B cell (primary cell): Measurements from ENCODE around the gene FGFR3. TPM values are rescaled to one million over a fixed set of nuclear protein-coding genes. Genes with fewer than 3 reads are reported as not detected.

Source experiments
- ATAC-seq: fragments of 200-7000 bp; cut with Tn5 transposase; one replicate; pipeline ENCODE4 v1.10.0; 2021; ENCODE audit warnings: low read depth, mild to moderate bottlenecking, moderate number of reproducible peaks, moderate library complexity
- CTCF ChIA-PET: fragments of 350-600 bp; sonication (Branson Sonifier 250); formaldehyde crosslinking; loops from one replicate; lab custom pipeline; 2021; ENCODE audit warnings: antibody characterized with exemption, inconsistent platforms; lab: Charles Lee
- POLR2A ChIA-PET: fragments of 350-600 bp; sonication (Branson Sonifier 250); formaldehyde crosslinking; loops from one replicate; lab custom pipeline; 2021; ENCODE audit warnings: antibody characterized with exemption; lab: Charles Lee
- DNase-seq: peaks from one replicate; pipeline ENCODE4 v3.0.0; 2013
- H2AFZ ChIP-seq: 2 replicates; pipeline ENCODE4 v1.6.1; 2012; ENCODE audit warnings: mild to moderate bottlenecking, low read depth, low read length; ENCODE audit not compliant: insufficient read depth, poor library complexity, severe bottlenecking
- H3K27ac ChIP-seq, 2 donors: 1 replicate in 1 of 2; 2 replicates in 1 of 2; pipeline ENCODE4 v1.5.1; 2012 to 2013; ENCODE audit warnings: low read length in 2 of 2, mild to moderate bottlenecking in 2 of 2, moderate library complexity in 1 of 2
- H3K27me3 ChIP-seq, 4 experiments: fragments of 200-600 bp in 1 of 4; sonication (generic) in 1 of 4; replicated peaks in 1 of 4; 1 replicate in 2 of 4; 2 replicates in 2 of 4; pipeline versions ENCODE4 v1.6.1 to v1.7.0; 2013 to 2016; ENCODE audit warnings: low read length in 3 of 4, mild to moderate bottlenecking in 2 of 4, mixed read lengths in 1 of 4, moderate library complexity in 1 of 4; ENCODE audit not compliant: insufficient read depth in 4 of 4, control insufficient read depth in 3 of 4; ENCODE audit errors: control extremely low read depth in 1 of 4
- H3K36me3 ChIP-seq, 2 experiments: replicated peaks in 1 of 2; 1 replicate in 1 of 2; 2 replicates in 1 of 2; pipeline versions ENCODE4 v1.6.1 to v1.7.1; 2013; ENCODE audit warnings: low read length in 1 of 2; ENCODE audit not compliant: insufficient read depth in 2 of 2, control insufficient read depth in 1 of 2; ENCODE audit errors: control extremely low read depth in 1 of 2, extremely low read depth in 1 of 2
- H3K4me1 ChIP-seq, 2 donors: fragments of 200-600 bp in 1 of 2; sonication (generic) in 1 of 2; 1 replicate in 1 of 2; 2 replicates in 1 of 2; pipeline versions ENCODE4 v1.5.1 to v1.6.1; 2013 to 2017; ENCODE audit warnings: low read length in 2 of 2; ENCODE audit not compliant: control insufficient read depth in 2 of 2, insufficient read depth in 2 of 2
- H3K4me2 ChIP-seq: replicated peaks from 2 replicates; pipeline ENCODE3; 2012; ENCODE audit warnings: mild to moderate bottlenecking, low read depth, low read length; ENCODE audit not compliant: poor library complexity, severe bottlenecking
- H3K4me3 ChIP-seq, 5 experiments: fragments of 200-600 bp in 1 of 5; sonication (generic) in 1 of 5; 1 replicate in 3 of 5; 2 replicates in 2 of 5; pipeline versions ENCODE4 v1.5.1 to v1.7.0; 2011 to 2016; ENCODE audit warnings: low read length in 4 of 5, mild to moderate bottlenecking in 4 of 5, low read depth in 2 of 5, control low read depth in 1 of 5, moderate library complexity in 1 of 5; ENCODE audit not compliant: insufficient read depth in 1 of 5; ENCODE audit errors: control extremely low read depth in 1 of 5, extremely low read depth in 1 of 5
- H3K79me2 ChIP-seq: fragments of 200-600 bp; sonication (generic); one replicate; pipeline ENCODE4 v1.6.0; 2016; ENCODE audit warnings: low read length; ENCODE audit not compliant: control insufficient read depth, insufficient read depth
- H3K9ac ChIP-seq: fragments of 200-600 bp; sonication (generic); 2 replicates; pipeline ENCODE4 v1.6.1; 2017; ENCODE audit warnings: mild to moderate bottlenecking, low read length, moderate library complexity
- H3K9me3 ChIP-seq, 3 donors: one replicate each; pipeline versions ENCODE4 v1.6.1 to v1.7.1; 2013; ENCODE audit warnings: low read length in 2 of 3; ENCODE audit not compliant: control insufficient read depth in 2 of 3, insufficient read depth in 1 of 3; ENCODE audit errors: control extremely low read depth in 1 of 3
- H4K20me1 ChIP-seq: 2 replicates; pipeline ENCODE4 v1.6.0; 2012; ENCODE audit warnings: mild to moderate bottlenecking, low read length; ENCODE audit not compliant: insufficient read depth, control insufficient read depth, poor library complexity, severe bottlenecking
- H3K27ac Mint-ChIP-seq: one replicate; pipeline ENCODE4 v1.8.0; 2021; ENCODE audit warnings: mixed read lengths
- H3K27me3 Mint-ChIP-seq: one replicate; pipeline ENCODE4 v1.8.0; 2021; ENCODE audit warnings: mixed read lengths
- H3K4me1 Mint-ChIP-seq: one replicate; pipeline ENCODE4 v1.8.0; 2021; ENCODE audit warnings: mixed read lengths
- H3K4me3 Mint-ChIP-seq: one replicate; pipeline ENCODE4 v1.8.0; 2021; ENCODE audit warnings: mixed read lengths
- H3K9me3 Mint-ChIP-seq: one replicate; pipeline ENCODE4 v1.8.0; 2022; ENCODE audit warnings: mixed read lengths; ENCODE audit not compliant: insufficient read depth
- CTCF ChIP-seq: fragments of 200-600 bp; IDR thresholded peaks from one replicate; pipeline ENCODE4 v1.8.0; 2022; ENCODE audit warnings: antibody characterized with exemption, mild to moderate bottlenecking
- EZH2 ChIP-seq: IDR thresholded peaks from 2 replicates; pipeline ENCODE4 v1.6.1; 2012; ENCODE audit warnings: borderline replicate concordance, low read depth, mild to moderate bottlenecking, moderate library complexity, low read length; ENCODE audit not compliant: insufficient read depth, poor library complexity, severe bottlenecking
- WGBS: methylation state at CpG from one replicate; pipeline ENCODE4 v1.1.5; 2013; ENCODE audit warnings: missing lambda C conversion rate; ENCODE audit not compliant: insufficient coverage; 5-methylcytosine and 5-hydroxymethylcytosine counted together
- intact Hi-C: fragments of 100-400 bp; cut with micrococcal nuclease; formaldehyde crosslinking; loops from one replicate; pipeline ENCODE4 v1.10.0; 2022
- polyA plus RNA-seq: library from polyadenylated mRNA; depleted of rRNA; stranded (reverse); fragments of >200 nt; gene quantifications from 2 replicates; pipeline ENCODE4 v1.2.3, GENCODE V29; 2012
- total RNA-seq, 2 donors: library from RNA; stranded (reverse); fragments of 120-200 nt in 1 of 2; gene quantifications; 1 replicate in 1 of 2; 2 replicates in 1 of 2; pipeline versions ENCODE4 v1.2.3 to v1.2.4, GENCODE V29; 2013 to 2022

FGFR3 gene
- total and polyA plus RNA-seq, 2 donors (not counting 1 experiment from before 2014, with no cell fraction given): not detected

DNA sequence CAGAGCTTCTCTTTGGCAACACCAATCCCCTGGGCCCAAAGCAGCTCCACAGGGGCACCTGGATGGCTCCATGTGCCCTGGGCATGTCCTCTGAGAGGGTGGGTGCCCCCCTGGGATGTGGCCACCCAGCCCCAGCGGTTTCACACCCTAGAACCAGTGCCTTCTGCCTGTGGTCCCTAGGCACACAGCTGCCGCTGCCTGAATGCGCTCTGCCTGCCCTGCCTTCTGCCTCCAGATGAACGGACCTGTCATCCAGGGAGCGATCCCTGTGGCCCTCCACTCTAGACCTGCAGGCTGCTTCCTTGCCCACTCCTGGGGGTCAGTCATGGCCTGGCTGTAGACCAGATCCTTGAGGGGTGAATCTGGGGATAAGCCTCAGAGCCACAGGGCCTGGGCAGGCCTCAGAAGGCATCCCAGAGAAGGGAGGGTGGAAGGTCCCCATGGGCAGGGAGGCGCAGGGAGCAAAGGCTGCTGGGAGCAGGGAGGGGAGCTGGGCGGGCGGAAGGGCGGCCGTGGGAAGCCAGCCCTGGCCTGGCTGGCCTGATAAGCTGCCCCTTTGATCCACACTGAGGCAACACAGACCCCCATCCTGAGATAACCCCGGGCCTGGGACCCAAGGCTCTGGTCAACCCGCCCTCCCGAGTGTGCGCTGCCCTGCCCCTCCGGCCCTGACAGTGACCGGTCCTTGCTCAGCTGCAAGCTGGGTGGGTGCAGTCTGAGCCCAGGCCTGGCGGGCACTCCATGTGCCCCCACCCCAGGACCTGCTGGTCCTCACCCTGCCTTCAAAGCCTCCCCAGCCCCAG lies 8.1 kb upstream of the FGFR3 start:
- DNase-seq (no peak), ATAC-seq (no peak)
- Histone ChIP-seq H3K27me3 (no peaks in the 10 kb centered on the region), H3K36me3 (no peaks in the 10 kb centered on the region), H3K9me3 (peaks cover 0 to 4% (median 0%) of the 10 kb centered on the region in 3 donors), H2AFZ (no peak overlapping the region), H3K4me2 (no peak overlapping the region), H4K20me1 (no peaks in the 10 kb centered on the region), H3K79me2 (no peaks in the 10 kb centered on the region), H3K4me3 (no peak overlapping the region), H3K27ac (no peak overlapping the region), H3K9ac (no peak overlapping the region), H3K4me1 (no peaks in the 10 kb centered on the region)
- ChIA-PET CTCF (no interaction called here), POLR2A (no interaction called here)
- WGBS: 90% methylated on average over 17 of the region's 17 CpGs
- Mint-ChIP-seq H3K27me3 (no peaks in the 10 kb centered on the region), H3K9me3 (no peaks in the 10 kb centered on the region), H3K4me1 (no peaks in the 10 kb centered on the region), H3K4me3 (no peak overlapping the region), H3K27ac (no peak overlapping the region)
- intact Hi-C loops: no loop called here
- TF ChIP-seq EZH2: no peak
- no peak for TF ChIP-seq CTCF

DNA sequence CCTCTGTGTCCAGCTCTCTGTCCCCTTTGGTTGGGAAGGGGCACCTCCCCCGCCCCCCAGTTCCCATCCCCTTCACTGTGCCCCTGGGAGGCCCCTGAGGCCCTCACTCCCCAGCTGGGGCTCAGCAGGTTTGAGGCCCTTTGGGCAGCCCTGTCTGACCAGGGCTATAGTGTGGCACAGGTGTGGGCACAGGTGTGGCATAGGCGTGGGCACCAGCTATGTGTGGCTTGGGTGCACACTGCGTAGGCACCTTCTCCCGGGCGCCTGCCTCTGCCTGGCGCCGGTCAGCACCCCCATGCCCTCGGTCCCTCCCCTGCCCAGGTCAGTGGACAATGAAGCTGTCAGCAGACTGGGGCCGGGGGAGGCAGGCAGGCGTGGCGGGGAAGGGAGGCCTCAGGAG lies 7.5 kb upstream of the FGFR3 start:
- Histone ChIP-seq H3K4me3 (no peak overlapping the region), H3K27ac (no peak overlapping the region), H3K36me3 (no peaks in the 10 kb centered on the region), H4K20me1 (no peaks in the 10 kb centered on the region), H3K4me2 (no peak overlapping the region), H3K4me1 (no peaks in the 10 kb centered on the region), H3K9me3 (peaks cover 0 to 4% (median 0%) of the 10 kb centered on the region in 3 donors), H2AFZ (no peak overlapping the region), H3K27me3 (no peaks in the 10 kb centered on the region), H3K9ac (no peak overlapping the region), H3K79me2 (no peaks in the 10 kb centered on the region)
- CTCF ChIA-PET: no interaction called here
- Mint-ChIP-seq H3K9me3 (no peaks in the 10 kb centered on the region), H3K27ac (no peak overlapping the region), H3K27me3 (peaks cover 3% of the 10 kb centered on the region), H3K4me1 (no peaks in the 10 kb centered on the region), H3K4me3 (no peak overlapping the region)
- no peak for DNase-seq
- TF ChIP-seq EZH2: no peak
- TF ChIP-seq CTCF: no peak
- POLR2A ChIA-PET: no interaction called here
- intact Hi-C loops: no loop called here
- ATAC-seq: no peak
- 94% methylated on average over 11 of the region's 11 CpGs for WGBS
